ENCODE measurements around the gene KIAA1328.

The KIAA1328 gene

GRCh38 chr18:36950282-36950681 lies 121.4 kb downstream of the KIAA1328 start:
- TF ChIP-seq ZFX (IDR thresholded peaks at IDR 0.05) (no peak), CTCF (conservative IDR thresholded peaks at IDR 0.05) (no peak)
- H3K27ac ChIP-seq: no peak overlapping the region

GRCh38 chr18:36950960-36951359 lies 122.0 kb downstream of the KIAA1328 start:
- no peak overlapping the region for H3K27ac ChIP-seq
- TF ChIP-seq CTCF (conservative IDR thresholded peaks at IDR 0.05) (no peak), ZFX (IDR thresholded peaks at IDR 0.05) (no peak)

- H3K27ac ChIP-seq: no peak overlapping the region
- TF ChIP-seq CTCF (conservative IDR thresholded peaks at IDR 0.05): no peak
Observed at GRCh38 chr18:36953047-36953446, 124.1 kb downstream of the KIAA1328 start.

- no peak overlapping the region for H3K27ac ChIP-seq
- TF ChIP-seq ZFX (IDR thresholded peaks at IDR 0.05): no peak
- no peak for TF ChIP-seq CTCF (conservative IDR thresholded peaks at IDR 0.05)
Observed at GRCh38 chr18:36960038-36960437, 131.1 kb downstream of the KIAA1328 start.

GRCh38 chr18:36963464-36963863 lies 134.5 kb downstream of the KIAA1328 start:
- no peak overlapping the region for H3K27ac ChIP-seq
- TF ChIP-seq ZFX (IDR thresholded peaks at IDR 0.05) (no peak), CTCF (conservative IDR thresholded peaks at IDR 0.05) (no peak)

GRCh38 chr18:36974686-36975085 lies 145.8 kb downstream of the KIAA1328 start:
- TF ChIP-seq ZFX (IDR thresholded peaks at IDR 0.05) (no peak), CTCF (conservative IDR thresholded peaks at IDR 0.05) (no peak)
- no peak overlapping the region for H3K27ac ChIP-seq

- H3K27ac ChIP-seq: no peak overlapping the region
- no peak for TF ChIP-seq CTCF (conservative IDR thresholded peaks at IDR 0.05)
Observed at GRCh38 chr18:36977121-36977520, 148.2 kb downstream of the KIAA1328 start.

Measured in C4-2B (cell line).